Neural cell (in vitro differentiated cells): ENCODE measurements around the gene TUBB1. TPM values are rescaled to one million over a fixed set of nuclear protein-coding genes. Genes with fewer than 3 reads are reported as not detected.
A peak's percentile ranks its signal among the peaks of the same experiment; 100 is the strongest.

Experiments used
- H2AFZ ChIP-seq: fragments of 200-600, 300-800 bp; sonication (generic), shearing (Covaris generic); 2 replicates; pipeline ENCODE4 v1.6.0; 2014; ENCODE audit warnings: low read depth, mild to moderate bottlenecking, antibody characterized with exemption, low read length, moderate library complexity
- H3F3A ChIP-seq: fragments of 200-600 bp; shearing (Covaris generic); 2 replicates; pipeline ENCODE4 v1.6.1; 2016; ENCODE audit warnings: mild to moderate bottlenecking, moderate library complexity, mixed read lengths, antibody characterized with exemption, low read length; ENCODE audit not compliant: insufficient read depth, poor library complexity, severe bottlenecking
- H3K27ac ChIP-seq: fragments of 200-600, 300-800 bp; sonication (generic), shearing (Covaris generic); 2 replicates; pipeline ENCODE4 v1.5.1; 2014; ENCODE audit warnings: mild to moderate bottlenecking, low read length, moderate library complexity
- H3K27me3 ChIP-seq: fragments of 300-800, 200-600 bp; sonication (generic), shearing (Covaris generic); 2 replicates; pipeline ENCODE4 v1.6.0; 2014; ENCODE audit warnings: mild to moderate bottlenecking, low read depth, low read length, moderate library complexity; ENCODE audit not compliant: insufficient read depth
- H3K36me3 ChIP-seq: fragments of 300-800, 200-600 bp; sonication (generic), shearing (Covaris generic); 2 replicates; pipeline ENCODE4 v1.5.1; 2014; ENCODE audit warnings: mild to moderate bottlenecking, antibody characterized with exemption, low read length, moderate library complexity; ENCODE audit not compliant: insufficient read depth
- H3K4me2 ChIP-seq: fragments of 300-800, 200-600 bp; sonication (generic), shearing (Covaris generic); 2 replicates; pipeline ENCODE4 v1.6.0; 2014; ENCODE audit warnings: mild to moderate bottlenecking, low read length
- H3K4me3 ChIP-seq: fragments of 300-800, 200-600 bp; sonication (generic), shearing (Covaris generic); 2 replicates; pipeline ENCODE4 v1.5.1; 2014; ENCODE audit warnings: mild to moderate bottlenecking, low read length, moderate library complexity
- H3K79me2 ChIP-seq: fragments of 200-600 bp; shearing (Covaris generic); replicated peaks from 2 replicates; pipeline ENCODE4 v1.6.0; 2014; ENCODE audit warnings: mild to moderate bottlenecking, low read length, moderate library complexity; ENCODE audit not compliant: insufficient read depth
- H3K9ac ChIP-seq: fragments of 300-800, 200-600 bp; sonication (generic), shearing (Covaris generic); 2 replicates; pipeline ENCODE4 v1.6.1; 2016; ENCODE audit warnings: mild to moderate bottlenecking, low read length, mixed read lengths
- H3K9me2 ChIP-seq: fragments of 200-600 bp; shearing (Covaris generic); 2 replicates; pipeline ENCODE4 v1.6.1; 2016; ENCODE audit warnings: mild to moderate bottlenecking, low read length, mixed read lengths; ENCODE audit not compliant: insufficient read depth
- H3K9me3 ChIP-seq: fragments of 200-600, 300-800 bp; sonication (generic), shearing (Covaris generic); 2 replicates; pipeline ENCODE4 v1.6.1; 2016; ENCODE audit warnings: mild to moderate bottlenecking, mixed run types, low read length, moderate library complexity, mixed read lengths
- H4K20me1 ChIP-seq: fragments of 200-600 bp; shearing (Covaris generic); 2 replicates; pipeline ENCODE4 v1.6.1; 2016; ENCODE audit warnings: mild to moderate bottlenecking, mixed run types; ENCODE audit not compliant: insufficient read depth
- CTCF ChIP-seq: fragments of 450-650 bp; IDR thresholded peaks from 2 replicates; pipeline ENCODE4 v1.5.1; 2014; ENCODE audit warnings: antibody characterized with exemption, mild to moderate bottlenecking, moderate library complexity; ENCODE audit not compliant: poor library complexity, severe bottlenecking
- EP300 ChIP-seq: fragments of 450-650 bp; conservative IDR thresholded peaks from 2 replicates; pipeline ENCODE4 v1.6.1; 2014; ENCODE audit warnings: antibody characterized with exemption, mild to moderate bottlenecking, moderate library complexity; ENCODE audit not compliant: poor library complexity, severe bottlenecking
- EZH2 ChIP-seq: fragments of 200-600, 300-800 bp; shearing (Covaris generic), sonication (generic); IDR thresholded peaks from 2 replicates; pipeline ENCODE4 v1.6.1; 2014; ENCODE audit warnings: antibody characterized with exemption, low read length, borderline replicate concordance, mild to moderate bottlenecking; ENCODE audit not compliant: insufficient read depth, poor library complexity, severe bottlenecking
- MXI1 ChIP-seq: fragments of 450-650 bp; conservative IDR thresholded peaks from 2 replicates; pipeline ENCODE4 v1.6.1; 2014; ENCODE audit warnings: antibody characterized with exemption, mild to moderate bottlenecking; ENCODE audit not compliant: poor library complexity, severe bottlenecking
- POLR2AphosphoS5 ChIP-seq: IDR thresholded peaks from 2 replicates; pipeline ENCODE4 v1.6.1; 2012
- RAD21 ChIP-seq: fragments of 450-650 bp; conservative IDR thresholded peaks from 2 replicates; pipeline ENCODE4 v1.6.1; 2014; ENCODE audit warnings: antibody characterized with exemption, mild to moderate bottlenecking, moderate library complexity
- REST ChIP-seq: IDR thresholded peaks from 2 replicates; pipeline ENCODE4 v1.6.1; 2012; ENCODE audit warnings: borderline replicate concordance
- SMC3 ChIP-seq: fragments of 450-650 bp; conservative IDR thresholded peaks from 2 replicates; pipeline ENCODE4 v1.6.1; 2014; ENCODE audit warnings: antibody characterized with exemption, mild to moderate bottlenecking, moderate library complexity; ENCODE audit not compliant: poor library complexity
- TAF1 ChIP-seq: IDR thresholded peaks from 2 replicates; pipeline ENCODE4 v1.6.1; 2012; ENCODE audit warnings: low read depth
- polyA plus RNA-seq: library from polyadenylated mRNA; depleted of rRNA; stranded (reverse); fragments of >200 nt; gene quantifications from 2 replicates; pipeline ENCODE4 v1.2.3, GENCODE V29; 2014

Gene TUBB1
- polyA plus RNA-seq, 1 donor from 2014 or later: not detected

GRCh38 chr20:59043698-59044097, 24.5 kb downstream of the TUBB1 start:
- Histone ChIP-seq H3K9me3 (no peaks in the 10 kb centered on the region), H2AFZ (no peak overlapping the region), H3K36me3 (no peaks in the 10 kb centered on the region), H3K4me3 (no peak overlapping the region), H3K9ac (no peak overlapping the region), H3K4me2 (no peak overlapping the region), H3K79me2 (no peaks in the 10 kb centered on the region), H3K9me2 (no peaks in the 10 kb centered on the region), H3K27me3 (no peaks in the 10 kb centered on the region), H4K20me1 (no peaks in the 10 kb centered on the region), H3K27ac (peak overlapping the region; percentile 46), H3F3A (no peaks in the 10 kb centered on the region)
- no peak for TF ChIP-seq MXI1

- TF ChIP-seq MXI1 (no peak), EZH2 (no peak), TAF1 (no peak), CTCF (no peak), SMC3 (no peak), REST (no peak), POLR2AphosphoS5 (no peak), EP300 (no peak), RAD21 (no peak)
Observed at GRCh38 chr20:59044295-59044694, 25.1 kb downstream of the TUBB1 start.

GRCh38 chr20:59044796-59045195, 25.6 kb downstream of the TUBB1 start:
- peak overlapping the region; percentile 18 for H3K27ac ChIP-seq
- H3K4me2 ChIP-seq: no peak overlapping the region
- no peak overlapping the region for H3K9ac ChIP-seq
- H3K9me2 ChIP-seq: no peaks in the 10 kb centered on the region
- H3K27me3 ChIP-seq: no peaks in the 10 kb centered on the region
- no peaks in the 10 kb centered on the region for H3K36me3 ChIP-seq
- no peak overlapping the region for H2AFZ ChIP-seq
- TF ChIP-seq EP300: no peak
- no peak for TF ChIP-seq EZH2
- no peak for TF ChIP-seq MXI1
- TF ChIP-seq RAD21: no peak
- H3K4me3 ChIP-seq: no peak overlapping the region
- no peaks in the 10 kb centered on the region for H3K79me2 ChIP-seq
- no peaks in the 10 kb centered on the region for H3F3A ChIP-seq
- H4K20me1 ChIP-seq: no peaks in the 10 kb centered on the region
- no peaks in the 10 kb centered on the region for H3K9me3 ChIP-seq

More at GRCh38 chr20:59044295-59044694, 25.1 kb downstream of the TUBB1 start:
- H3K9me2 ChIP-seq: no peaks in the 10 kb centered on the region
- H3K9me3 ChIP-seq: no peaks in the 10 kb centered on the region
- H3K79me2 ChIP-seq: no peaks in the 10 kb centered on the region
- no peaks in the 10 kb centered on the region for H4K20me1 ChIP-seq
- no peak overlapping the region for H3K9ac ChIP-seq
- H3K27me3 ChIP-seq: no peaks in the 10 kb centered on the region
- H3F3A ChIP-seq: no peaks in the 10 kb centered on the region
- H3K27ac ChIP-seq: peak overlapping the region; percentile 46
- H2AFZ ChIP-seq: no peak overlapping the region
- no peak overlapping the region for H3K4me3 ChIP-seq
- no peaks in the 10 kb centered on the region for H3K36me3 ChIP-seq
- no peak overlapping the region for H3K4me2 ChIP-seq
